HepG2 (cell line): ENCODE results near the gene AMN. TPM values are rescaled to one million over a fixed set of nuclear protein-coding genes. Genes with fewer than 3 reads are reported as not detected.

Experiments
- ATAC-seq: fragments of 200-7000 bp; cut with Tn5 transposase; 3 replicates; pipeline ENCODE4 v1.9.1; 2020; ENCODE audit warnings: mild to moderate bottlenecking, moderate library complexity
- BruUV-seq: library from RNA; stranded (reverse); fragments of 400-500 nt; replicated peaks from 2 replicates; lab custom pipeline; 2021; lab: Mats Ljungman, UMichigan
- CTCF ChIA-PET: fragments of 300-600 bp; formaldehyde crosslinking; extraction: SDS; loops from one replicate; lab custom pipeline; 2021; ENCODE audit warnings: low total read pairs, inconsistent platforms, low intra/inter-chr PET ratio; lab: Yijun Ruan, JAX
- POLR2A ChIA-PET: fragments of 350-600 bp; sonication (Branson Sonifier 250); formaldehyde crosslinking; loops from one replicate; lab custom pipeline; 2020; ENCODE audit warnings: antibody characterized with exemption, inconsistent platforms; lab: Yijun Ruan, JAX
- DNase-seq: peaks from one replicate; pipeline ENCODE4 v3.0.0-alpha.2; 2015; ENCODE audit warnings: low spot score
- FAIRE-seq: peaks from 3 replicates; lab custom pipeline; 2011; peaks lifted over from hg19 to GRCh38; lab: Jason Lieb, UNC
- H2AFZ ChIP-seq: one replicate; pipeline ENCODE4 v1.6.1; 2011; ENCODE audit warnings: low read length, inconsistent platforms
- H3K27ac ChIP-seq: fragments of 300-600 bp; 3 replicates; pipeline ENCODE4 v1.8.0; 2011; ENCODE audit warnings: mixed run types, mild to moderate bottlenecking, mixed read lengths, low read length, inconsistent platforms; ENCODE audit not compliant: insufficient read depth; ENCODE audit errors: extremely low read length
- H3K27me3 ChIP-seq, 2 experiments: fragments of 200-600 bp in 1 of 2; 2 replicates in 1 of 2; 3 replicates in 1 of 2; pipeline versions ENCODE4 v1.6.0 to v1.8.0; 2011; ENCODE audit warnings: low read length in 2 of 2, mild to moderate bottlenecking in 2 of 2, moderate library complexity in 2 of 2, inconsistent platforms in 1 of 2; ENCODE audit not compliant: insufficient read depth in 2 of 2, control insufficient read depth in 1 of 2
- H3K36me3 ChIP-seq, 2 experiments: fragments of 200-600 bp in 1 of 2; replicated peaks in 1 of 2; 2 replicates in 1 of 2; 3 replicates in 1 of 2; pipeline versions ENCODE4 v1.5.1 to v1.8.0; 2011; ENCODE audit warnings: low read length in 2 of 2, inconsistent platforms in 1 of 2; ENCODE audit not compliant: insufficient read depth in 2 of 2, control insufficient read depth in 1 of 2
- H3K4me1 ChIP-seq: 2 replicates; pipeline ENCODE4 v1.5.1; 2012; ENCODE audit warnings: low read length, inconsistent platforms; ENCODE audit not compliant: insufficient read depth
- H3K4me2 ChIP-seq: 2 replicates; pipeline ENCODE4 v1.6.0; 2011; ENCODE audit warnings: low read depth, low read length, inconsistent platforms
- H3K4me3 ChIP-seq, 3 experiments: fragments of 200-600 bp in 1 of 3; sonication (generic), shearing (Covaris generic) in 1 of 3; replicated peaks in 1 of 3; 2 replicates each; pipeline ENCODE4 v1.5.1; 2011 to 2016; ENCODE audit warnings: low read length in 3 of 3, inconsistent platforms in 2 of 3, low read depth in 2 of 3, mild to moderate bottlenecking in 2 of 3, control low read depth in 1 of 3, mixed read lengths in 1 of 3; ENCODE audit not compliant: insufficient read depth in 1 of 3
- H3K79me2 ChIP-seq: one replicate; pipeline ENCODE4 v1.6.1; 2011; ENCODE audit warnings: low read length, inconsistent platforms; ENCODE audit not compliant: insufficient read depth
- H3K9ac ChIP-seq: 2 replicates; pipeline ENCODE4 v1.6.0; 2011; ENCODE audit warnings: mild to moderate bottlenecking, low read depth, low read length, inconsistent platforms; ENCODE audit not compliant: insufficient read depth
- H3K9me3 ChIP-seq: 2 replicates; pipeline ENCODE4 v1.5.1; 2012; ENCODE audit warnings: mild to moderate bottlenecking, low read length
- H4K20me1 ChIP-seq: 2 replicates; pipeline ENCODE4 v1.6.0; 2011; ENCODE audit warnings: inconsistent platforms, mild to moderate bottlenecking, low read length, moderate library complexity; ENCODE audit not compliant: insufficient read depth
- IKZF1 ChIP-seq: fragments of 450-650 bp; IDR thresholded peaks from 2 replicates; pipeline ENCODE4 v1.7.1; 2016
- NFIC ChIP-seq: IDR thresholded peaks from 2 replicates; pipeline ENCODE4 v1.6.1; 2012; ENCODE audit warnings: mild to moderate bottlenecking, low read length, inconsistent platforms
- SNRNP70 ChIP-seq: fragments of 200-400 bp; formaldehyde crosslinking; IDR thresholded peaks from 2 replicates; pipeline ENCODE4 v1.6.1; 2017; ENCODE audit warnings: mild to moderate bottlenecking, low read depth, low read length, moderate library complexity
- TBL1XR1 ChIP-seq: fragments of 150-350 bp; IDR thresholded peaks from 2 replicates; pipeline ENCODE4 v1.6.1; 2014; ENCODE audit warnings: borderline replicate concordance, low read length; ENCODE audit not compliant: partially characterized antibody
- ZNF18 ChIP-seq: sonication (generic); formaldehyde crosslinking; IDR thresholded peaks from 2 replicates; pipeline ENCODE4 v1.8.0; 2022; ENCODE audit warnings: mild to moderate bottlenecking, missing genetic modification reagents; ENCODE audit not compliant: insufficient replicate concordance
- ZNF234 ChIP-seq: sonication (generic); formaldehyde crosslinking; conservative IDR thresholded peaks from 2 replicates; pipeline ENCODE4 v1.5.1; 2020; ENCODE audit warnings: mild to moderate bottlenecking, missing genetic modification reagents
- WGBS: methylation state at CpG from one replicate; pipeline ENCODE4 v1.1.6; 2017; ENCODE audit warnings: low lambda C conversion rate; 5-methylcytosine and 5-hydroxymethylcytosine counted together
- in situ Hi-C: cut with HindIII; loops from 2 replicates; pipeline ENCODE4 v1.10.0; 2017; ENCODE audit warnings: low pct_unique_long_range_greater_than_20kb; ENCODE audit not compliant: extremely low pct_ligation_motif_present
- intact Hi-C: fragments of 100-400 bp; cut with micrococcal nuclease; formaldehyde crosslinking; loops from one replicate; pipeline ENCODE4 v1.10.0; 2022; ENCODE audit not compliant: unreplicated experiment
- polyA plus RNA-seq, 8 experiments: library from polyadenylated mRNA; depleted of rRNA in 3 of 8; stranded (reverse) in 7 of 8; unstranded in 1 of 8; fragments of >200 nt; fragmentation: Illumina TruSeq in 4 of 8; extraction: Trizol in 4 of 8; gene quantifications; 2 replicates each; pipeline versions ENCODE4 v1.2.1 to v1.2.3, GENCODE V29; 2011 to 2016; ENCODE audit warnings: low read depth in 4 of 8, missing spikeins in 1 of 8, mixed read lengths in 1 of 8; ENCODE audit not compliant: insufficient read depth in 1 of 8
- total RNA-seq, 5 experiments: library from RNA; depleted of rRNA; stranded (reverse); fragments of >200 nt; fragmentation: Illumina TruSeq; extraction: Trizol; gene quantifications; 2 replicates each; pipeline ENCODE4 v1.2.3, GENCODE V29; 2016; ENCODE audit warnings: low read depth in 1 of 5
- TF ChIP-seq, protein P1 (sequence below): sonication (generic); formaldehyde crosslinking; IDR thresholded peaks from 2 replicates; pipeline ENCODE4 v1.8.0; 2022; ENCODE audit warnings: missing genetic modification reagents, mild to moderate bottlenecking, inconsistent platforms, borderline replicate concordance
- TF ChIP-seq, protein P2 (sequence below): sonication (generic); formaldehyde crosslinking; IDR thresholded peaks from 2 replicates; pipeline ENCODE4 v1.4.0; 2020; ENCODE audit warnings: missing genetic modification reagents

The AMN gene
- total and polyA plus RNA-seq, 2 of the 13 experiments (the other 11 are each of a cell fraction or from before 2014, with no cell fraction given): 9.8 to 33.1 TPM

DNA sequence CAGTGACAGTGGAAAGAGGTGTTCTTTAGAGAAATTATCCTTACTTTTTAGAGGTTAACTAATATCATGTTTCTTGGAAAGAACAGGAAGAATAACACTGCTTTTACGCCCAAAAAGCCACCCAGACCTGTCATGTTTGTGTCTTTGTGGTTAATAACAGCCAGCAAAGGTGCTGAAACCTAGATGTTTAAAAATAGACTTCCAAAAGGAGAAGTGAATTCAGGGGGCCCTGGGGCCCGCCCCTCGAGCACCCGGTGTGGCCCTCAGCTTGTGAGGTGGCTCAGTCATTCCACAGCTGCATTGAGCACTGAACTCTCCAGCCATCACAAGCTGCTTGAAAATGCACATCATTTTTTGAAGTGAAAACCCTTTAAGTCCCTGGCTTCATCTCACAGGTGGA lies 20.8 kb upstream of the AMN start:
- 83% methylated on average over 4 of the region's 4 CpGs for WGBS
- ChIA-PET CTCF (no interaction called here), POLR2A (no interaction called here)
- Histone ChIP-seq H3K9me3 (no peaks in the 10 kb centered on the region), H3K4me1 (peaks cover 13% of the 10 kb centered on the region), H3K27ac (no peak overlapping the region), H3K4me2 (no peak overlapping the region), H2AFZ (no peak overlapping the region), H3K4me3 (no peak overlapping the region), H4K20me1 (no peaks in the 10 kb centered on the region), H3K79me2 (no peaks in the 10 kb centered on the region), H3K9ac (no peak overlapping the region), H3K36me3 (peaks cover 3 to 11% of the 10 kb centered on the region in 2 experiments; a peak in 4 of 5 replicates), H3K27me3 (no peaks in the 10 kb centered on the region)
- in situ Hi-C loops: no loop called here
- no peak for ATAC-seq
- no peak for DNase-seq
- TF ChIP-seq ZNF18 (CRISPR knock-in tag) (no peak), ZNF234 (no peak), TBL1XR1 (no peak), NFIC (no peak), IKZF1 (no peak), SNRNP70 (no peak)
- TF ChIP-seq, protein P1, sequence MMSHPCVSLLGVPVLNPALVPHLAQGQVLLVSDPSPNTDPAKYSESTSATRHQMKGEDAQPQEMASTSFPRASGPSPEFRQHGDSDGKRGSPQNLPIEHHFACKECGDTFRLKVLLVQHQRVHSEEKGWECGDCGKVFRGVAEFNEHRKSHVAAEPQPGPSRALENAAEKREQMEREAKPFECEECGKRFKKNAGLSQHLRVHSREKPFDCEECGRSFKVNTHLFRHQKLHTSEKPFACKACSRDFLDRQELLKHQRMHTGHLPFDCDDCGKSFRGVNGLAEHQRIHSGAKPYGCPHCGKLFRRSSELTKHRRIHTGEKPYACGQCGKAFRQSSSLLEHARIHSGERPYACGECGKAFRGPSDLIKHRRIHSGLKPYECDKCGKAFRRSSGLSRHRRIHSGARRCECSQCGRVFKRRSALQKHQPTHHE (CRISPR knock-in tag): no peak
- TF ChIP-seq, protein P2, sequence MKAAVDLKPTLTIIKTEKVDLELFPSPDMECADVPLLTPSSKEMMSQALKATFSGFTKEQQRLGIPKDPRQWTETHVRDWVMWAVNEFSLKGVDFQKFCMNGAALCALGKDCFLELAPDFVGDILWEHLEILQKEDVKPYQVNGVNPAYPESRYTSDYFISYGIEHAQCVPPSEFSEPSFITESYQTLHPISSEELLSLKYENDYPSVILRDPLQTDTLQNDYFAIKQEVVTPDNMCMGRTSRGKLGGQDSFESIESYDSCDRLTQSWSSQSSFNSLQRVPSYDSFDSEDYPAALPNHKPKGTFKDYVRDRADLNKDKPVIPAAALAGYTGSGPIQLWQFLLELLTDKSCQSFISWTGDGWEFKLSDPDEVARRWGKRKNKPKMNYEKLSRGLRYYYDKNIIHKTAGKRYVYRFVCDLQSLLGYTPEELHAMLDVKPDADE (CRISPR knock-in tag): no peak
- FAIRE-seq: no peak
- intact Hi-C loops: no loop called here
- BruUV-seq: no TSS peak
